ENCODE measurements around the gene EMID1.

The EMID1 gene

GRCh38 chr22:29195118-29195963, 10.4 kb upstream of the EMID1 start:
- TF ChIP-seq SCRT1 (tag by site-specific recombination; IDR thresholded peaks at IDR 0.05; ENCODE audit: borderline replicate concordance) (peak; percentile 62; the same call in 1 of the 2 replicates), ZBTB1 (tag by site-specific recombination; IDR thresholded peaks at IDR 0.05) (no peak), ZNF37A (tag by site-specific recombination; IDR thresholded peaks at IDR 0.05) (no peak), ZNF558 (tag by site-specific recombination; IDR thresholded peaks at IDR 0.05) (no peak), ZNF239 (tag by site-specific recombination; IDR thresholded peaks at IDR 0.05) (no peak), SCRT2 (tag by site-specific recombination; IDR thresholded peaks at IDR 0.05) (peak; percentile 86), ZNF473 (tag by site-specific recombination; IDR thresholded peaks at IDR 0.05) (no peak), ZNF510 (tag by site-specific recombination; IDR thresholded peaks at IDR 0.05; ENCODE audit: insufficient replicate concordance) (no peak), ZNF610 (tag by site-specific recombination; IDR thresholded peaks at IDR 0.05; ENCODE audit: borderline replicate concordance) (no peak), ZNF518A (tag by site-specific recombination; conservative IDR thresholded peaks at IDR 0.05; ENCODE audit: low read depth) (no peak)
- TF ChIP-seq, protein P1, sequence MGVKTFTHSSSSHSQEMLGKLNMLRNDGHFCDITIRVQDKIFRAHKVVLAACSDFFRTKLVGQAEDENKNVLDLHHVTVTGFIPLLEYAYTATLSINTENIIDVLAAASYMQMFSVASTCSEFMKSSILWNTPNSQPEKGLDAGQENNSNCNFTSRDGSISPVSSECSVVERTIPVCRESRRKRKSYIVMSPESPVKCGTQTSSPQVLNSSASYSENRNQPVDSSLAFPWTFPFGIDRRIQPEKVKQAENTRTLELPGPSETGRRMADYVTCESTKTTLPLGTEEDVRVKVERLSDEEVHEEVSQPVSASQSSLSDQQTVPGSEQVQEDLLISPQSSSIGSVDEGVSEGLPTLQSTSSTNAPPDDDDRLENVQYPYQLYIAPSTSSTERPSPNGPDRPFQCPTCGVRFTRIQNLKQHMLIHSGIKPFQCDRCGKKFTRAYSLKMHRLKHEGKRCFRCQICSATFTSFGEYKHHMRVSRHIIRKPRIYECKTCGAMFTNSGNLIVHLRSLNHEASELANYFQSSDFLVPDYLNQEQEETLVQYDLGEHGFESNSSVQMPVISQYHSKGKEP (tag by site-specific recombination; IDR thresholded peaks at IDR 0.05), result no peak
- H3K4me3 ChIP-seq (ENCODE audit: low read depth, low read length), result no peak overlapping the region
- ChIA-PET POLR2A (no interaction called here), CTCF (interaction anchor here (0.6 to 1.3 kb wide), 2 partner anchors 10 to 51 kb away, joined by 3 read pairs; no protein-coding TSS in a partner anchor)
- H3K4me1 ChIP-seq (ENCODE audit: control insufficient read depth, insufficient read depth, low read length), result no peaks in the 10 kb centered on the region
- no peaks in the 10 kb centered on the region for H3K36me3 ChIP-seq (ENCODE audit: control insufficient read depth in 2 of 2, insufficient read depth in 1 of 2, low read length in 2 of 2)
- no peak overlapping the region for H3K27ac ChIP-seq (ENCODE audit: extremely low read depth, low read depth, low read length)
- H3K9me3 ChIP-seq (ENCODE audit: control insufficient read depth, insufficient read depth, low read depth, low read length), result no peaks in the 10 kb centered on the region

GRCh38 chr22:29195964-29196666, 9.6 kb upstream of the EMID1 start:
- Histone ChIP-seq H3K9me3 (ENCODE audit: control insufficient read depth, insufficient read depth, low read depth, low read length) (no peaks in the 10 kb centered on the region), H3K36me3 (ENCODE audit: control insufficient read depth in 2 of 2, insufficient read depth in 1 of 2, low read length in 2 of 2) (no peaks in the 10 kb centered on the region), H3K4me3 (ENCODE audit: low read depth, low read length) (no peak overlapping the region), H3K4me1 (ENCODE audit: control insufficient read depth, insufficient read depth, low read length) (no peaks in the 10 kb centered on the region), H3K27ac (ENCODE audit: extremely low read depth, low read depth, low read length) (no peak overlapping the region)
- POLR2A ChIA-PET, result no interaction called here
- CTCF ChIA-PET, result interaction anchor here (0.6 to 1.3 kb wide), 2 partner anchors 9 to 50 kb away, joined by 3 read pairs; no protein-coding TSS in a partner anchor
- TF ChIP-seq PRDM4 (tag by site-specific recombination; IDR thresholded peaks at IDR 0.05) (no peak), ZNF600 (tag by site-specific recombination; IDR thresholded peaks at IDR 0.05) (no peak), ZBTB21 (tag by site-specific recombination; IDR thresholded peaks at IDR 0.05) (no peak), ZFHX2 (tag by site-specific recombination; conservative IDR thresholded peaks at IDR 0.05) (no peak), ZNF248 (tag by site-specific recombination; IDR thresholded peaks at IDR 0.05) (0 out of 2 replicates have a peak, but pooled peaks have one; percentile 49), ZNF518A (tag by site-specific recombination; conservative IDR thresholded peaks at IDR 0.05; ENCODE audit: low read depth) (no peak), ZNF521 (tag by site-specific recombination; IDR thresholded peaks at IDR 0.05) (no peak), ZNF19 (tag by site-specific recombination; IDR thresholded peaks at IDR 0.05; ENCODE audit: low read depth) (no peak)
